ENCODE data around the gene KCND3.

Gene KCND3

GRCh38 chr1:111732718-111733117 is 256.8 kb downstream of the KCND3 start:
- ATAC-seq = no peak
- TF ChIP-seq POU6F1 (CRISPR knock-in tag; IDR thresholded peaks at IDR 0.05; ENCODE audit: borderline replicate concordance, low read depth) = no peak
- TF ChIP-seq GLIS3 (CRISPR knock-in tag; IDR thresholded peaks at IDR 0.05) = no peak
- no peak for TF ChIP-seq SNAI2 (CRISPR knock-in tag; IDR thresholded peaks at IDR 0.05)
- no peak for TF ChIP-seq ZFP3 (CRISPR knock-in tag; IDR thresholded peaks at IDR 0.05)
- no peak for TF ChIP-seq RARB (CRISPR knock-in tag; IDR thresholded peaks at IDR 0.05)
- no peak for TF ChIP-seq ARNTL (CRISPR knock-in tag; IDR thresholded peaks at IDR 0.05; ENCODE audit: borderline replicate concordance, low read depth)
- TF ChIP-seq TOX (CRISPR knock-in tag; IDR thresholded peaks at IDR 0.05; ENCODE audit: borderline replicate concordance) = no peak
- TF ChIP-seq ZC3H10 (CRISPR knock-in tag; IDR thresholded peaks at IDR 0.05) = no peak
- TF ChIP-seq CSRNP3 (CRISPR knock-in tag; IDR thresholded peaks at IDR 0.05) = no peak
- no peak for TF ChIP-seq CREB5 (CRISPR knock-in tag; IDR thresholded peaks at IDR 0.05; ENCODE audit: low read depth)
- TF ChIP-seq TSHZ2 (CRISPR knock-in tag; IDR thresholded peaks at IDR 0.05) = no peak

GRCh38 chr1:111731956-111732355 is 257.5 kb downstream of the KCND3 start:
- ATAC-seq = no peak
- no peak for TF ChIP-seq CSRNP3 (CRISPR knock-in tag; IDR thresholded peaks at IDR 0.05)

- no peak for ATAC-seq
- TF ChIP-seq ZNF565 (CRISPR knock-in tag; conservative IDR thresholded peaks at IDR 0.05; ENCODE audit: low read depth) = no peak
These were observed 258.8 kb downstream of the KCND3 start for GRCh38 chr1:111730706-111731105.

- ATAC-seq = no peak
- no peak for TF ChIP-seq CSDC2 (CRISPR knock-in tag; IDR thresholded peaks at IDR 0.05)
- TF ChIP-seq ZNF565 (CRISPR knock-in tag; conservative IDR thresholded peaks at IDR 0.05; ENCODE audit: low read depth) = no peak
- no peak for TF ChIP-seq ARNTL (CRISPR knock-in tag; IDR thresholded peaks at IDR 0.05; ENCODE audit: borderline replicate concordance, low read depth)
- TF ChIP-seq ZFP3 (CRISPR knock-in tag; IDR thresholded peaks at IDR 0.05) = no peak
- TF ChIP-seq POU6F1 (CRISPR knock-in tag; IDR thresholded peaks at IDR 0.05; ENCODE audit: borderline replicate concordance, low read depth) = no peak
- no peak for TF ChIP-seq SNAI2 (CRISPR knock-in tag; IDR thresholded peaks at IDR 0.05)
- no peak for TF ChIP-seq ZC3H10 (CRISPR knock-in tag; IDR thresholded peaks at IDR 0.05)
- no peak for TF ChIP-seq ISL1 (CRISPR knock-in tag; IDR thresholded peaks at IDR 0.05)
These were observed 259.4 kb downstream of the KCND3 start for GRCh38 chr1:111729946-111730681.

All from SK-N-SH treated with all-trans-retinoic acid at 6 μM for 48 hours (cell line).